H9 (cell line): ENCODE measurements around the gene OTUB2. TPM values are rescaled to one million over a fixed set of nuclear protein-coding genes. Genes with fewer than 3 reads are reported as not detected.

Source experiments
- DNase-seq: peaks from one replicate; pipeline ENCODE4 v3.0.0-alpha.2; 2017
- H2AFZ ChIP-seq: one replicate; pipeline ENCODE4 v1.6.1; 2013; ENCODE audit warnings: mild to moderate bottlenecking, low read length, control low read depth, moderate library complexity
- H2AK5ac ChIP-seq: 2 replicates; pipeline ENCODE4 v1.6.1; 2013; ENCODE audit warnings: low read length, control low read depth, mixed read lengths; ENCODE audit not compliant: insufficient read length
- H2BK120ac ChIP-seq: one replicate; pipeline ENCODE4 v1.6.1; 2013; ENCODE audit warnings: low read depth, mild to moderate bottlenecking, low read length, control low read depth, inconsistent platforms; ENCODE audit not compliant: poor library complexity, severe bottlenecking
- H2BK12ac ChIP-seq: 2 replicates; pipeline ENCODE4 v1.6.1; 2013; ENCODE audit warnings: low read length, control low read depth, mixed read lengths, low read depth; ENCODE audit not compliant: insufficient read length
- H2BK15ac ChIP-seq: 2 replicates; pipeline ENCODE4 v1.6.1; 2013; ENCODE audit warnings: low read depth, low read length, control low read depth
- H2BK20ac ChIP-seq: one replicate; pipeline ENCODE4 v1.6.1; 2013; ENCODE audit warnings: low read depth, mild to moderate bottlenecking, low read length, control low read depth, inconsistent platforms; ENCODE audit not compliant: poor library complexity, severe bottlenecking
- H2BK5ac ChIP-seq: 2 replicates; pipeline ENCODE4 v1.6.1; 2013; ENCODE audit warnings: low read length, control low read depth, mixed read lengths; ENCODE audit not compliant: insufficient read length
- H3K14ac ChIP-seq: 2 replicates; pipeline ENCODE4 v1.6.1; 2013; ENCODE audit warnings: low read length, control low read depth; ENCODE audit not compliant: insufficient read depth
- H3K18ac ChIP-seq: 2 replicates; pipeline ENCODE4 v1.6.1; 2013; ENCODE audit warnings: low read depth, mild to moderate bottlenecking, mixed read lengths, low read length, control low read depth; ENCODE audit not compliant: insufficient read length
- H3K23ac ChIP-seq: 2 replicates; pipeline ENCODE4 v1.6.1; 2013; ENCODE audit warnings: low read length, control low read depth, mixed read lengths, low read depth; ENCODE audit not compliant: insufficient read length
- H3K23me2 ChIP-seq: 2 replicates; pipeline ENCODE4 v1.6.1; 2013; ENCODE audit warnings: low read depth, mild to moderate bottlenecking, mixed read lengths, low read length, control low read depth; ENCODE audit not compliant: insufficient read length, poor library complexity, severe bottlenecking
- H3K27ac ChIP-seq: 2 replicates; pipeline ENCODE4 v1.5.1; 2013; ENCODE audit warnings: low read length, control low read depth, mixed read lengths, low read depth; ENCODE audit not compliant: insufficient read length
- H3K27me3 ChIP-seq: 2 replicates; pipeline ENCODE4 v1.6.1; 2013; ENCODE audit warnings: low read length, control low read depth, inconsistent platforms; ENCODE audit not compliant: insufficient read depth
- H3K4ac ChIP-seq: 2 replicates; pipeline ENCODE4 v1.6.1; 2013; ENCODE audit warnings: low read depth, mild to moderate bottlenecking, control low read depth, inconsistent platforms, low read length, moderate library complexity
- H3K4me1 ChIP-seq: 2 replicates; pipeline ENCODE4 v1.6.1; 2013; ENCODE audit warnings: low read length, control low read depth, inconsistent platforms; ENCODE audit not compliant: insufficient read depth
- H3K4me2 ChIP-seq: 2 replicates; pipeline ENCODE4 v1.6.1; 2013; ENCODE audit warnings: low read length, control low read depth, mixed read lengths; ENCODE audit not compliant: insufficient read length, insufficient read depth
- H3K56ac ChIP-seq: 2 replicates; pipeline ENCODE4 v1.6.1; 2013; ENCODE audit warnings: low read depth, mild to moderate bottlenecking, mixed read lengths, low read length, control low read depth; ENCODE audit not compliant: insufficient read length
- H3K79me1 ChIP-seq: 2 replicates; pipeline ENCODE4 v1.6.1; 2013; ENCODE audit warnings: low read depth, mild to moderate bottlenecking, moderate library complexity, low read length, control low read depth, inconsistent platforms; ENCODE audit not compliant: insufficient read depth, poor library complexity, severe bottlenecking
- H3K79me2 ChIP-seq: 2 replicates; pipeline ENCODE4 v1.6.1; 2013; ENCODE audit warnings: low read length, control low read depth, inconsistent platforms; ENCODE audit not compliant: insufficient read depth
- H3K9ac ChIP-seq: 2 replicates; pipeline ENCODE4 v1.6.1; 2013; ENCODE audit warnings: low read length, control low read depth, mixed read lengths; ENCODE audit not compliant: insufficient read length; ENCODE audit errors: extremely low read depth
- H3K9me3 ChIP-seq: one replicate; pipeline ENCODE4 v1.6.1; 2013; ENCODE audit warnings: low read depth, low read length, inconsistent platforms; ENCODE audit not compliant: control insufficient read depth
- H3T11ph ChIP-seq: one replicate; pipeline ENCODE4 v1.6.1; 2013; ENCODE audit warnings: mild to moderate bottlenecking, low read length, control low read depth, inconsistent platforms
- H4K20me1 ChIP-seq: one replicate; pipeline ENCODE4 v1.6.1; 2013; ENCODE audit not compliant: control insufficient read depth, insufficient read length, insufficient read depth
- H4K5ac ChIP-seq: 2 replicates; pipeline ENCODE4 v1.6.1; 2013; ENCODE audit warnings: low read depth, mild to moderate bottlenecking, mixed read lengths, low read length, control low read depth; ENCODE audit not compliant: insufficient read length
- H4K8ac ChIP-seq: replicated peaks from 2 replicates; pipeline ENCODE4 v1.6.1; 2013; ENCODE audit warnings: low read length, control low read depth, mixed read lengths, low read depth; ENCODE audit not compliant: insufficient read length
- H4K91ac ChIP-seq: 2 replicates; pipeline ENCODE4 v1.6.1; 2013; ENCODE audit warnings: low read depth, mild to moderate bottlenecking, moderate library complexity, mixed read lengths, low read length, control low read depth; ENCODE audit not compliant: insufficient read length
- H3K27ac Mint-ChIP-seq, 3 experiments: 2 replicates in 2 of 3; 3 replicates in 1 of 3; pipeline ENCODE4 v1.8.0; 2020 to 2021; ENCODE audit warnings: mixed read lengths in 3 of 3, mild to moderate bottlenecking in 1 of 3, moderate library complexity in 1 of 3
- H3K27me3 Mint-ChIP-seq: 2 replicates; pipeline ENCODE4 v1.8.0; 2021; ENCODE audit warnings: low read depth, mild to moderate bottlenecking, moderate library complexity, mixed read lengths
- H3K36me3 Mint-ChIP-seq, 3 experiments: 2 replicates in 2 of 3; 3 replicates in 1 of 3; pipeline ENCODE4 v1.8.0; 2020 to 2021; ENCODE audit warnings: low read depth in 3 of 3, mixed read lengths in 3 of 3; ENCODE audit not compliant: insufficient read depth in 1 of 3
- H3K4me1 Mint-ChIP-seq, 2 experiments: 2 replicates each; pipeline ENCODE4 v1.8.0; 2020; ENCODE audit warnings: mixed read lengths in 2 of 2
- H3K4me3 Mint-ChIP-seq, 2 experiments: 2 replicates in 1 of 2; 3 replicates in 1 of 2; pipeline ENCODE4 v1.8.0; 2020 to 2021; ENCODE audit warnings: mild to moderate bottlenecking in 2 of 2, mixed read lengths in 2 of 2, moderate library complexity in 1 of 2
- H3K9me3 Mint-ChIP-seq, 2 experiments: 2 replicates in 1 of 2; 3 replicates in 1 of 2; pipeline ENCODE4 v1.8.0; 2020; ENCODE audit warnings: mild to moderate bottlenecking in 2 of 2, mixed read lengths in 2 of 2, moderate library complexity in 1 of 2
- WGBS: extraction: QIAGEN DNeasy Blood & Tissue Kit; methylation state at CpG from one replicate; pipeline ENCODE4 v1.1.7; 2013; ENCODE audit warnings: missing lambda C conversion rate, low lambda C conversion rate, mixed read lengths; ENCODE audit not compliant: insufficient read length; ENCODE audit errors: extremely low coverage; 5-methylcytosine and 5-hydroxymethylcytosine counted together
- total RNA-seq: library from RNA; stranded (reverse); gene quantifications from 2 replicates; pipeline ENCODE4 v1.2.1, GENCODE V29; 2021
- TF ChIP-seq, protein P1 (sequence below): fragments of 200-600 bp; sonication (generic); conservative IDR thresholded peaks from 3 replicates; pipeline ENCODE4 v1.8.0; 2021; ENCODE audit warnings: antibody characterized with exemption, mild to moderate bottlenecking

OTUB2 gene
- total RNA-seq, 1 experiment from 2014 or later = 3.6 TPM

DNA sequence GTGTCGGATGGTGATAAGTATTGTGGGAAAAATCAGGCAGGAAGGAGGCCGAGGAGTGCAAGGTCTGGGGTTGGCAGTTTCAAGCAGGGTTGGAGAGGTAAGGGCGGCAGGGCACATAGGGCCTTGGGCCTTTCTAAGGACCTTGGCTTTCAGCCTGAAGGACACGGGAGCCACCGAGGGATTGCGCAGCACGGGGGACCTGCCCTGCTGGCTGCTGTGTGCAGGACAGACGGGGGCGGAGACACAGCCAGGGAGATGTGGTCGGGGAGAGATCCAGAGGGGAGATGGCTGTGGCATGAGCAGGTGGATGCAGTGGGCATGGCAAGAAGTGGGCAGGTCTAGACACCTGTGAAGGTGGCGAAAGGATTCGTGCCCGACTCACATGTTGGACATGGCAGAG, 14.7 kb downstream of the OTUB2 start:
- Histone ChIP-seq H3K9me3 (no peaks in the 10 kb centered on the region), H3K56ac (no peak overlapping the region), H4K91ac (no peak overlapping the region), H3K4ac (no peak overlapping the region), H2BK20ac (no peak overlapping the region), H3K14ac (no peak overlapping the region; the same call in 1 of the 2 replicates), H2BK120ac (no peak overlapping the region), H3K27ac (no peak overlapping the region), H4K5ac (no peak overlapping the region), H3K23ac (no peak overlapping the region), H3K23me2 (no peaks in the 10 kb centered on the region), H3K79me1 (no peaks in the 10 kb centered on the region), H3K4me2 (no peak overlapping the region), H3K4me1 (no peaks in the 10 kb centered on the region), H3T11ph (no peak overlapping the region), H4K20me1 (no peaks in the 10 kb centered on the region), H3K27me3 (no peaks in the 10 kb centered on the region), H2BK12ac (no peak overlapping the region), H3K79me2 (no peaks in the 10 kb centered on the region), H2AFZ (no peak overlapping the region), H3K9ac (no peak overlapping the region), H2AK5ac (no peak overlapping the region), H2BK15ac (no peak overlapping the region), H2BK5ac (no peak overlapping the region), H3K18ac (no peak overlapping the region), H4K8ac (no peak overlapping the region)
- Mint-ChIP-seq H3K27me3 (no peaks in the 10 kb centered on the region), H3K9me3 (no peaks in the 10 kb centered on the region), H3K36me3 (peaks cover 0 to 48% (median 35%) of the 10 kb centered on the region in 3 experiments), H3K4me3 (peak overlapping the region in 1 of 2 experiments; percentile 3; a peak in 1 of 5 replicates), H3K27ac (peak overlapping the region in 2 of 3 experiments; percentile 0 to 58; a peak in 1 of 7 replicates), H3K4me1 (peaks cover 11 to 13% of the 10 kb centered on the region in 2 experiments)
- TF ChIP-seq, protein P1, sequence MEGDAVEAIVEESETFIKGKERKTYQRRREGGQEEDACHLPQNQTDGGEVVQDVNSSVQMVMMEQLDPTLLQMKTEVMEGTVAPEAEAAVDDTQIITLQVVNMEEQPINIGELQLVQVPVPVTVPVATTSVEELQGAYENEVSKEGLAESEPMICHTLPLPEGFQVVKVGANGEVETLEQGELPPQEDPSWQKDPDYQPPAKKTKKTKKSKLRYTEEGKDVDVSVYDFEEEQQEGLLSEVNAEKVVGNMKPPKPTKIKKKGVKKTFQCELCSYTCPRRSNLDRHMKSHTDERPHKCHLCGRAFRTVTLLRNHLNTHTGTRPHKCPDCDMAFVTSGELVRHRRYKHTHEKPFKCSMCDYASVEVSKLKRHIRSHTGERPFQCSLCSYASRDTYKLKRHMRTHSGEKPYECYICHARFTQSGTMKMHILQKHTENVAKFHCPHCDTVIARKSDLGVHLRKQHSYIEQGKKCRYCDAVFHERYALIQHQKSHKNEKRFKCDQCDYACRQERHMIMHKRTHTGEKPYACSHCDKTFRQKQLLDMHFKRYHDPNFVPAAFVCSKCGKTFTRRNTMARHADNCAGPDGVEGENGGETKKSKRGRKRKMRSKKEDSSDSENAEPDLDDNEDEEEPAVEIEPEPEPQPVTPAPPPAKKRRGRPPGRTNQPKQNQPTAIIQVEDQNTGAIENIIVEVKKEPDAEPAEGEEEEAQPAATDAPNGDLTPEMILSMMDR = no peak
- WGBS = no CpG with 5 or more reads among the region's 13 CpGs
- DNase-seq = no peak
